IMR-90 (cell line): Measurements from ENCODE around the gene SLC5A1. TPM values are rescaled to one million over a fixed set of nuclear protein-coding genes. Genes with fewer than 3 reads are reported as not detected.

Experiments used
- ATAC-seq: fragments of 200-7000 bp; cut with Tn5 transposase; 2 replicates; pipeline ENCODE4 v1.9.1; 2020; ENCODE audit warnings: low read depth, mild to moderate bottlenecking, moderate library complexity
- BruUV-seq: library from RNA; stranded (reverse); fragments of 400-500 nt; replicated peaks from 2 replicates; lab custom pipeline; 2021; lab: Mats Ljungman, UMichigan
- CTCF ChIA-PET: fragments of 300-600 bp; formaldehyde crosslinking; extraction: SDS; loops from one replicate; lab custom pipeline; 2021; ENCODE audit warnings: antibody characterized with exemption; lab: Yijun Ruan, JAX
- POLR2A ChIA-PET: fragments of 300-600 bp; sonication (Branson Sonifier 250); formaldehyde crosslinking; loops from one replicate; lab custom pipeline; 2022; ENCODE audit warnings: antibody characterized with exemption; ENCODE audit not compliant: unreplicated experiment; lab: Charles Lee
- DNase-seq: peaks from one replicate; pipeline ENCODE4 v3.0.0; 2013
- H2AFZ ChIP-seq: replicated peaks from 2 replicates; pipeline ENCODE3; 2013; ENCODE audit warnings: low read length, mild to moderate bottlenecking; ENCODE audit not compliant: poor library complexity
- H2AK5ac ChIP-seq: 2 replicates; pipeline ENCODE4 v1.6.1; 2013; ENCODE audit warnings: low read depth, low read length, inconsistent platforms
- H2AK9ac ChIP-seq: replicated peaks from 2 replicates; pipeline ENCODE3; 2013; ENCODE audit warnings: mild to moderate bottlenecking, low read depth, low read length, moderate library complexity; ENCODE audit not compliant: poor library complexity
- H2BK120ac ChIP-seq: 2 replicates; pipeline ENCODE4 v1.6.1; 2013; ENCODE audit warnings: low read depth, low read length, inconsistent platforms
- H2BK15ac ChIP-seq: 3 replicates; pipeline ENCODE4 v1.6.1; 2013; ENCODE audit warnings: low read depth, low read length, inconsistent platforms
- H2BK20ac ChIP-seq: 2 replicates; pipeline ENCODE4 v1.6.1; 2013; ENCODE audit warnings: low read depth, mild to moderate bottlenecking, inconsistent platforms, low read length, moderate library complexity
- H2BK5ac ChIP-seq: 2 replicates; pipeline ENCODE4 v1.6.1; 2013; ENCODE audit warnings: mild to moderate bottlenecking, low read depth, low read length, inconsistent platforms; ENCODE audit not compliant: poor library complexity, severe bottlenecking
- H3K14ac ChIP-seq: replicated peaks from 2 replicates; pipeline ENCODE4 v1.6.1; 2013; ENCODE audit warnings: low read depth, low read length, inconsistent platforms
- H3K18ac ChIP-seq: 2 replicates; pipeline ENCODE4 v1.6.1; 2013; ENCODE audit warnings: low read depth, low read length, control low read depth
- H3K23ac ChIP-seq: 2 replicates; pipeline ENCODE4 v1.6.1; 2013; ENCODE audit warnings: low read depth, low read length, inconsistent platforms
- H3K27ac ChIP-seq: 2 replicates; pipeline ENCODE4 v1.5.1; 2013; ENCODE audit warnings: mild to moderate bottlenecking, control low read depth, low read length; ENCODE audit not compliant: insufficient read depth
- H3K27me3 ChIP-seq: 2 replicates; pipeline ENCODE4 v1.6.1; 2013; ENCODE audit warnings: low read length; ENCODE audit not compliant: control insufficient read depth, insufficient read depth
- H3K36me3 ChIP-seq: 2 replicates; pipeline ENCODE4 v1.6.1; 2013; ENCODE audit warnings: low read length, mixed read lengths; ENCODE audit not compliant: control insufficient read depth, insufficient read depth
- H3K4ac ChIP-seq: 2 replicates; pipeline ENCODE4 v1.6.1; 2013; ENCODE audit warnings: low read depth, low read length, inconsistent platforms
- H3K4me1 ChIP-seq: 2 replicates; pipeline ENCODE4 v1.6.1; 2013; ENCODE audit warnings: low read length, mixed read lengths; ENCODE audit not compliant: control insufficient read depth, insufficient read depth
- H3K4me2 ChIP-seq: 2 replicates; pipeline ENCODE4 v1.6.1; 2013; ENCODE audit warnings: low read depth, mild to moderate bottlenecking, control low read depth, low read length, moderate library complexity
- H3K4me3 ChIP-seq: 2 replicates; pipeline ENCODE4 v1.5.1; 2013; ENCODE audit warnings: low read depth, mild to moderate bottlenecking, control low read depth, low read length, moderate library complexity; ENCODE audit not compliant: insufficient read depth
- H3K56ac ChIP-seq: 2 replicates; pipeline ENCODE4 v1.6.1; 2013; ENCODE audit warnings: low read length, inconsistent platforms; ENCODE audit not compliant: insufficient read depth; ENCODE audit errors: extremely low read depth
- H3K79me1 ChIP-seq, 2 experiments: 2 replicates each; pipeline ENCODE4 v1.6.1; 2013; ENCODE audit warnings: low read length in 2 of 2, inconsistent platforms in 1 of 2, low read depth in 1 of 2
- H3K9ac ChIP-seq: 2 replicates; pipeline ENCODE4 v1.6.1; 2013; ENCODE audit warnings: low read depth, low read length, control low read depth
- H3K9me1 ChIP-seq: 2 replicates; pipeline ENCODE4 v1.6.1; 2013; ENCODE audit warnings: low read length, inconsistent platforms; ENCODE audit not compliant: insufficient read depth
- H3K9me3 ChIP-seq: 2 replicates; pipeline ENCODE4 v1.6.1; 2013; ENCODE audit warnings: low read length; ENCODE audit not compliant: control insufficient read depth, insufficient read depth
- H4K20me1 ChIP-seq: 2 replicates; pipeline ENCODE4 v1.6.1; 2013; ENCODE audit warnings: low read length, inconsistent platforms; ENCODE audit not compliant: insufficient read depth
- H4K5ac ChIP-seq: 2 replicates; pipeline ENCODE4 v1.6.1; 2013; ENCODE audit warnings: mild to moderate bottlenecking, low read depth, low read length, control low read depth
- H4K8ac ChIP-seq, 2 experiments: 2 replicates each; pipeline ENCODE4 v1.6.1; 2013; ENCODE audit warnings: low read depth in 2 of 2, low read length in 2 of 2, control low read depth in 1 of 2, inconsistent platforms in 1 of 2
- H4K91ac ChIP-seq: 2 replicates; pipeline ENCODE4 v1.6.1; 2013; ENCODE audit warnings: low read depth, low read length, inconsistent platforms; ENCODE audit not compliant: insufficient read depth
- BHLHE40 ChIP-seq: fragments of 150-350 bp; IDR thresholded peaks from 2 replicates; pipeline ENCODE4 v1.6.1; 2016; ENCODE audit warnings: mild to moderate bottlenecking, low read depth, low read length
- CEBPB ChIP-seq: IDR thresholded peaks from 2 replicates; pipeline ENCODE4 v1.6.1; 2012; ENCODE audit warnings: low read depth, low read length, improper control_type of control experiment
- CHD1 ChIP-seq: IDR thresholded peaks from 2 replicates; pipeline ENCODE4 v1.6.1; 2012; ENCODE audit warnings: low read depth, low read length, improper control_type of control experiment
- CTCF ChIP-seq: conservative IDR thresholded peaks from 2 replicates; pipeline ENCODE4 v1.5.1; 2012; ENCODE audit warnings: mild to moderate bottlenecking, low read depth, low read length, improper control_type of control experiment
- ELK1 ChIP-seq: fragments of 150-350 bp; IDR thresholded peaks from 2 replicates; pipeline ENCODE4 v1.6.1; 2016; ENCODE audit warnings: low read depth, mild to moderate bottlenecking, low read length, moderate library complexity, borderline replicate concordance
- FOS ChIP-seq: fragments of 150-350 bp; IDR thresholded peaks from 2 replicates; pipeline ENCODE4 v1.6.1; 2016; ENCODE audit warnings: low read depth, low read length
- MAFK ChIP-seq: IDR thresholded peaks from 2 replicates; pipeline ENCODE4 v1.6.1; 2012; ENCODE audit warnings: low read depth, low read length, improper control_type of control experiment
- MAZ ChIP-seq: IDR thresholded peaks from 2 replicates; pipeline ENCODE4 v1.6.1; 2012; ENCODE audit warnings: low read depth, mild to moderate bottlenecking, low read length, improper control_type of control experiment, moderate library complexity, borderline replicate concordance
- MXI1 ChIP-seq: IDR thresholded peaks from 2 replicates; pipeline ENCODE4 v1.6.1; 2012; ENCODE audit warnings: low read depth, mild to moderate bottlenecking, low read length, moderate library complexity, borderline replicate concordance
- NFE2L2 ChIP-seq: fragments of 150-350 bp; IDR thresholded peaks from 2 replicates; pipeline ENCODE4 v1.6.1; 2016; ENCODE audit warnings: low read depth, mild to moderate bottlenecking, low read length
- POLR2A ChIP-seq: IDR thresholded peaks from 2 replicates; pipeline ENCODE4 v1.6.1; 2012; ENCODE audit warnings: mild to moderate bottlenecking, low read depth, low read length
- RAD21 ChIP-seq: IDR thresholded peaks from 2 replicates; pipeline ENCODE4 v1.6.1; 2012; ENCODE audit warnings: low read length, improper control_type of control experiment
- RCOR1 ChIP-seq: IDR thresholded peaks from 2 replicates; pipeline ENCODE4 v1.6.1; 2012; ENCODE audit warnings: mild to moderate bottlenecking, low read length, improper control_type of control experiment; ENCODE audit not compliant: insufficient replicate concordance
- RFX5 ChIP-seq: IDR thresholded peaks from 2 replicates; pipeline ENCODE4 v1.8.0; 2012; ENCODE audit warnings: low read depth, mild to moderate bottlenecking, low read length, moderate library complexity
- SMC3 ChIP-seq: fragments of 150-350 bp; IDR thresholded peaks from 2 replicates; pipeline ENCODE4 v1.6.1; 2016; ENCODE audit warnings: low read depth, mild to moderate bottlenecking, antibody characterized with exemption, low read length, moderate library complexity
- USF2 ChIP-seq: fragments of 150-350 bp; IDR thresholded peaks from 2 replicates; pipeline ENCODE4 v1.6.1; 2017; ENCODE audit warnings: mild to moderate bottlenecking, antibody characterized with exemption, low read length, low read depth
- WGBS, 2 experiments: methylation state at CpG; one replicate each; pipeline versions ENCODE4 v1.1.5 to v1.1.7; 2013; ENCODE audit warnings: missing lambda C conversion rate in 2 of 2; ENCODE audit not compliant: insufficient read length in 1 of 2; ENCODE audit errors: extremely low coverage in 2 of 2; 5-methylcytosine and 5-hydroxymethylcytosine counted together
- dilution Hi-C: fragments of 300-500 bp; cut with HindIII; formaldehyde crosslinking; loops from one replicate; pipeline ENCODE4 v1.14.3; 2018; ENCODE audit warnings: low sequenced_read_pairs; ENCODE audit not compliant: unreplicated experiment
- in situ Hi-C: fragments of 300-500 bp; cut with MboI; formaldehyde crosslinking; loops from 3 replicates; pipeline ENCODE4 v1.14.3; 2019; ENCODE audit warnings: low sequenced_read_pairs, inconsistent platforms, mixed read lengths
- intact Hi-C: fragments of 100-400 bp; cut with micrococcal nuclease; formaldehyde crosslinking; loops from 2 replicates; pipeline ENCODE4 v1.10.0; 2022
- polyA plus RNA-seq, 3 experiments: library from polyadenylated mRNA; depleted of rRNA; stranded (reverse); fragments of >200 nt; gene quantifications; 2 replicates each; pipeline ENCODE4 v1.2.3, GENCODE V29; 2012; ENCODE audit warnings: low replicate concordance in 1 of 3
- total RNA-seq: library from RNA; depleted of rRNA; stranded (reverse); fragments of >200 nt; gene quantifications from 2 replicates; pipeline ENCODE4 v1.2.3, GENCODE V29; 2012

SLC5A1 gene
- total and polyA plus RNA-seq, 2 of the 4 experiments (the other 2 are of a cell fraction), result not detected

GRCh38 chr22:32097018-32097417 is 54.0 kb downstream of the SLC5A1 start:
- Histone ChIP-seq H3K23ac (no peak overlapping the region), H3K14ac (no peak overlapping the region), H2BK5ac (no peak overlapping the region), H3K56ac (no peak overlapping the region), H2BK20ac (no peak overlapping the region), H3K9me1 (no peaks in the 10 kb centered on the region), H3K36me3 (no peaks in the 10 kb centered on the region), H4K5ac (no peak overlapping the region), H2BK120ac (no peak overlapping the region), H3K27ac (no peak overlapping the region), H3K4me2 (no peak overlapping the region), H2AK9ac (no peak overlapping the region), H2AFZ (no peak overlapping the region), H3K9ac (no peak overlapping the region), H4K20me1 (no peaks in the 10 kb centered on the region), H4K91ac (no peak overlapping the region), H3K4ac (no peak overlapping the region), H3K79me1 (no peaks in the 10 kb centered on the region), H3K4me3 (no peak overlapping the region), H4K8ac (no peak overlapping the region), H3K18ac (no peak overlapping the region), H2BK15ac (no peak overlapping the region), H3K9me3 (no peaks in the 10 kb centered on the region), H3K27me3 (0 out of 2 replicates have a peak, but pooled peaks cover 3% of the 10 kb centered on the region), H2AK5ac (no peak overlapping the region), H3K4me1 (no peaks in the 10 kb centered on the region)
- WGBS, 2 experiments, result 0% methylated on average over 1 of the region's 1 CpG; no CpG with 5 or more reads in 1 of the 2 experiments
- intact Hi-C loops, result no loop called here
- dilution Hi-C loops, result no loop called here
- DNase-seq (no peak), ATAC-seq (no peak)
- in situ Hi-C loops, result loop anchor here (25.0 kb wide), 1 partner anchor 410 kb away; no protein-coding TSS in a partner anchor
- CTCF ChIA-PET, result no interaction called here
- TF ChIP-seq CEBPB, result no peak
- no peak for TF ChIP-seq MXI1
- no peak for TF ChIP-seq RFX5
- TF ChIP-seq CHD1, result no peak
- TF ChIP-seq NFE2L2, result no peak
- no peak for TF ChIP-seq RCOR1
- no peak for TF ChIP-seq MAZ
- TF ChIP-seq ELK1, result no peak
- no peak for TF ChIP-seq SMC3
- no peak for TF ChIP-seq MAFK
- no peak for TF ChIP-seq CTCF
- no peak for TF ChIP-seq POLR2A
- TF ChIP-seq RAD21, result no peak
- TF ChIP-seq FOS, result no peak
- TF ChIP-seq USF2, result no peak
- TF ChIP-seq BHLHE40, result no peak
- POLR2A ChIA-PET, result no interaction called here
- no TSS peak for BruUV-seq
